H1 (cell line): Measurements from ENCODE around the gene PES1. TPM values are rescaled to one million over a fixed set of nuclear protein-coding genes. Genes with fewer than 3 reads are reported as not detected.

ENCODE experiments used
- BRCA1 ChIP-seq: IDR thresholded peaks from 2 replicates; pipeline ENCODE4 v1.6.1; 2012; ENCODE audit warnings: low read depth, low read length, improper control_type of control experiment
- CHD1 ChIP-seq: IDR thresholded peaks from 2 replicates; pipeline ENCODE4 v1.6.1; 2012; ENCODE audit warnings: low read depth, low read length, improper control_type of control experiment
- HDAC2 ChIP-seq, 2 experiments: fragments of 300-600 bp in 1 of 2; sonication (generic) in 1 of 2; IDR thresholded peaks; 2 replicates each; pipeline ENCODE4 v1.6.1; 2011 to 2012; ENCODE audit warnings: low read depth in 2 of 2, low read length in 2 of 2, mild to moderate bottlenecking in 2 of 2, moderate library complexity in 2 of 2, borderline replicate concordance in 1 of 2, inconsistent platforms in 1 of 2
- RFX5 ChIP-seq: IDR thresholded peaks from 2 replicates; pipeline ENCODE4 v1.6.1; 2011; ENCODE audit warnings: low read depth, low read length, improper control_type of control experiment, borderline replicate concordance
- TEAD4 ChIP-seq: IDR thresholded peaks from 2 replicates; pipeline ENCODE4 v1.6.1; 2012; ENCODE audit warnings: low read depth, low read length, inconsistent platforms, mixed read lengths
- YY1 ChIP-seq: IDR thresholded peaks from 2 replicates; pipeline ENCODE4 v1.6.1; 2011; ENCODE audit warnings: low read depth, mild to moderate bottlenecking, low read length
- polyA plus RNA-seq, 7 experiments: library from polyadenylated mRNA; depleted of rRNA in 3 of 7; stranded (reverse) in 5 of 7; unstranded in 2 of 7; fragments of >200 nt in 5 of 7; fragments of 200-250 nt in 2 of 7; gene quantifications; 1 replicate in 5 of 7; 2 replicates in 1 of 7; 4 replicates in 1 of 7; pipeline versions ENCODE4 v1.2.1 to v1.2.3, GENCODE V29; 2011 to 2013; ENCODE audit warnings: missing spikeins in 2 of 7, mixed read lengths in 2 of 7
- total RNA-seq: library from RNA; stranded (reverse); fragmentation: NEBNext Ultra II Directional; extraction: Animal tissue kit (Norgen Biotek cat#: 25700); gene quantifications from 2 replicates; pipeline ENCODE4 v1.2.1, GENCODE V29; 2021
- TF ChIP-seq, protein P1 (sequence below): fragments of 300-600 bp; sonication (generic); IDR thresholded peaks from 2 replicates; pipeline ENCODE4 v1.7.1; 2012; ENCODE audit warnings: low read length, moderate library complexity, mild to moderate bottlenecking, inconsistent platforms; ENCODE audit not compliant: insufficient replicate concordance
- TF ChIP-seq, protein P2 (sequence below): IDR thresholded peaks from 2 replicates; pipeline ENCODE4 v1.6.1; 2011; ENCODE audit warnings: low read length, improper control_type of control experiment

PES1 gene
- total and polyA plus RNA-seq, 2 of the 8 experiments (the other 6 are each of a cell fraction or from before 2014, with no cell fraction given), result 121 to 191 TPM

GRCh38 chr22:30600921-30601320, 9.2 kb upstream of the PES1 start (continued):
- TF ChIP-seq, protein P1, sequence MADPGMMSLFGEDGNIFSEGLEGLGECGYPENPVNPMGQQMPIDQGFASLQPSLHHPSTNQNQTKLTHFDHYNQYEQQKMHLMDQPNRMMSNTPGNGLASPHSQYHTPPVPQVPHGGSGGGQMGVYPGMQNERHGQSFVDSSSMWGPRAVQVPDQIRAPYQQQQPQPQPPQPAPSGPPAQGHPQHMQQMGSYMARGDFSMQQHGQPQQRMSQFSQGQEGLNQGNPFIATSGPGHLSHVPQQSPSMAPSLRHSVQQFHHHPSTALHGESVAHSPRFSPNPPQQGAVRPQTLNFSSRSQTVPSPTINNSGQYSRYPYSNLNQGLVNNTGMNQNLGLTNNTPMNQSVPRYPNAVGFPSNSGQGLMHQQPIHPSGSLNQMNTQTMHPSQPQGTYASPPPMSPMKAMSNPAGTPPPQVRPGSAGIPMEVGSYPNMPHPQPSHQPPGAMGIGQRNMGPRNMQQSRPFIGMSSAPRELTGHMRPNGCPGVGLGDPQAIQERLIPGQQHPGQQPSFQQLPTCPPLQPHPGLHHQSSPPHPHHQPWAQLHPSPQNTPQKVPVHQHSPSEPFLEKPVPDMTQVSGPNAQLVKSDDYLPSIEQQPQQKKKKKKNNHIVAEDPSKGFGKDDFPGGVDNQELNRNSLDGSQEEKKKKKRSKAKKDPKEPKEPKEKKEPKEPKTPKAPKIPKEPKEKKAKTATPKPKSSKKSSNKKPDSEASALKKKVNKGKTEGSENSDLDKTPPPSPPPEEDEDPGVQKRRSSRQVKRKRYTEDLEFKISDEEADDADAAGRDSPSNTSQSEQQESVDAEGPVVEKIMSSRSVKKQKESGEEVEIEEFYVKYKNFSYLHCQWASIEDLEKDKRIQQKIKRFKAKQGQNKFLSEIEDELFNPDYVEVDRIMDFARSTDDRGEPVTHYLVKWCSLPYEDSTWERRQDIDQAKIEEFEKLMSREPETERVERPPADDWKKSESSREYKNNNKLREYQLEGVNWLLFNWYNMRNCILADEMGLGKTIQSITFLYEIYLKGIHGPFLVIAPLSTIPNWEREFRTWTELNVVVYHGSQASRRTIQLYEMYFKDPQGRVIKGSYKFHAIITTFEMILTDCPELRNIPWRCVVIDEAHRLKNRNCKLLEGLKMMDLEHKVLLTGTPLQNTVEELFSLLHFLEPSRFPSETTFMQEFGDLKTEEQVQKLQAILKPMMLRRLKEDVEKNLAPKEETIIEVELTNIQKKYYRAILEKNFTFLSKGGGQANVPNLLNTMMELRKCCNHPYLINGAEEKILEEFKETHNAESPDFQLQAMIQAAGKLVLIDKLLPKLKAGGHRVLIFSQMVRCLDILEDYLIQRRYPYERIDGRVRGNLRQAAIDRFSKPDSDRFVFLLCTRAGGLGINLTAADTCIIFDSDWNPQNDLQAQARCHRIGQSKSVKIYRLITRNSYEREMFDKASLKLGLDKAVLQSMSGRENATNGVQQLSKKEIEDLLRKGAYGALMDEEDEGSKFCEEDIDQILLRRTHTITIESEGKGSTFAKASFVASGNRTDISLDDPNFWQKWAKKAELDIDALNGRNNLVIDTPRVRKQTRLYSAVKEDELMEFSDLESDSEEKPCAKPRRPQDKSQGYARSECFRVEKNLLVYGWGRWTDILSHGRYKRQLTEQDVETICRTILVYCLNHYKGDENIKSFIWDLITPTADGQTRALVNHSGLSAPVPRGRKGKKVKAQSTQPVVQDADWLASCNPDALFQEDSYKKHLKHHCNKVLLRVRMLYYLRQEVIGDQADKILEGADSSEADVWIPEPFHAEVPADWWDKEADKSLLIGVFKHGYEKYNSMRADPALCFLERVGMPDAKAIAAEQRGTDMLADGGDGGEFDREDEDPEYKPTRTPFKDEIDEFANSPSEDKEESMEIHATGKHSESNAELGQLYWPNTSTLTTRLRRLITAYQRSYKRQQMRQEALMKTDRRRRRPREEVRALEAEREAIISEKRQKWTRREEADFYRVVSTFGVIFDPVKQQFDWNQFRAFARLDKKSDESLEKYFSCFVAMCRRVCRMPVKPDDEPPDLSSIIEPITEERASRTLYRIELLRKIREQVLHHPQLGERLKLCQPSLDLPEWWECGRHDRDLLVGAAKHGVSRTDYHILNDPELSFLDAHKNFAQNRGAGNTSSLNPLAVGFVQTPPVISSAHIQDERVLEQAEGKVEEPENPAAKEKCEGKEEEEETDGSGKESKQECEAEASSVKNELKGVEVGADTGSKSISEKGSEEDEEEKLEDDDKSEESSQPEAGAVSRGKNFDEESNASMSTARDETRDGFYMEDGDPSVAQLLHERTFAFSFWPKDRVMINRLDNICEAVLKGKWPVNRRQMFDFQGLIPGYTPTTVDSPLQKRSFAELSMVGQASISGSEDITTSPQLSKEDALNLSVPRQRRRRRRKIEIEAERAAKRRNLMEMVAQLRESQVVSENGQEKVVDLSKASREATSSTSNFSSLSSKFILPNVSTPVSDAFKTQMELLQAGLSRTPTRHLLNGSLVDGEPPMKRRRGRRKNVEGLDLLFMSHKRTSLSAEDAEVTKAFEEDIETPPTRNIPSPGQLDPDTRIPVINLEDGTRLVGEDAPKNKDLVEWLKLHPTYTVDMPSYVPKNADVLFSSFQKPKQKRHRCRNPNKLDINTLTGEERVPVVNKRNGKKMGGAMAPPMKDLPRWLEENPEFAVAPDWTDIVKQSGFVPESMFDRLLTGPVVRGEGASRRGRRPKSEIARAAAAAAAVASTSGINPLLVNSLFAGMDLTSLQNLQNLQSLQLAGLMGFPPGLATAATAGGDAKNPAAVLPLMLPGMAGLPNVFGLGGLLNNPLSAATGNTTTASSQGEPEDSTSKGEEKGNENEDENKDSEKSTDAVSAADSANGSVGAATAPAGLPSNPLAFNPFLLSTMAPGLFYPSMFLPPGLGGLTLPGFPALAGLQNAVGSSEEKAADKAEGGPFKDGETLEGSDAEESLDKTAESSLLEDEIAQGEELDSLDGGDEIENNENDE, result no peak
- TF ChIP-seq TEAD4 (no peak), YY1 (no peak), RFX5 (no peak), CHD1 (no peak), HDAC2 (IDR thresholded peaks at IDR 0.05; ENCODE audit: borderline replicate concordance in 1 of 2, low read depth in 2 of 2, low read length in 2 of 2) (no peak), BRCA1 (no peak)
- TF ChIP-seq, protein P2, sequence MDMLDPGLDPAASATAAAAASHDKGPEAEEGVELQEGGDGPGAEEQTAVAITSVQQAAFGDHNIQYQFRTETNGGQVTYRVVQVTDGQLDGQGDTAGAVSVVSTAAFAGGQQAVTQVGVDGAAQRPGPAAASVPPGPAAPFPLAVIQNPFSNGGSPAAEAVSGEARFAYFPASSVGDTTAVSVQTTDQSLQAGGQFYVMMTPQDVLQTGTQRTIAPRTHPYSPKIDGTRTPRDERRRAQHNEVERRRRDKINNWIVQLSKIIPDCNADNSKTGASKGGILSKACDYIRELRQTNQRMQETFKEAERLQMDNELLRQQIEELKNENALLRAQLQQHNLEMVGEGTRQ, result no peak
